ENCODE measurements around the gene NF2.
A peak's percentile ranks its signal among the peaks of the same experiment; 100 is the strongest.

Gene NF2

GRCh38 chr22:29689206-29689879 is 85.9 kb downstream of the NF2 start:
- Histone ChIP-seq H2BK15ac (replicated peaks; ENCODE audit: low read depth) (no peak overlapping the region), H3K23ac (ENCODE audit: low read length) (peak overlapping the region; percentile 48), H2BK5ac (ENCODE audit: low read length) (no peak overlapping the region), H3K79me1 (ENCODE audit: low read length) (no peaks in the 10 kb centered on the region), H3K36me3 (ENCODE audit: control insufficient read depth, insufficient read depth, low read length) (no peaks in the 10 kb centered on the region), H3K4me1 (ENCODE audit: control insufficient read depth, low read depth, low read length) (peaks cover 22% of the 10 kb centered on the region), H3K27me3 (ENCODE audit: insufficient read depth, low read length, poor library complexity) (no peaks in the 10 kb centered on the region), H3K27ac (ENCODE audit: low read depth, low read length) (no peak overlapping the region), H4K8ac (ENCODE audit: low read depth, low read length) (no peak overlapping the region), H4K5ac (ENCODE audit: low read length) (no peak overlapping the region), H3K79me2 (ENCODE audit: control insufficient read depth, insufficient read depth, low read length) (no peaks in the 10 kb centered on the region), H3K18ac (ENCODE audit: low read length) (no peak overlapping the region), H3K4ac (ENCODE audit: low read depth, low read length) (no peak overlapping the region), H3K4me3 (ENCODE audit: low read length) (no peak overlapping the region), H3K56ac (ENCODE audit: low read length) (no peak overlapping the region), H3K9ac (ENCODE audit: low read length) (peak overlapping the region; percentile 29), H2AK5ac (ENCODE audit: low read length) (no peak overlapping the region), H3K4me2 (ENCODE audit: low read length) (no peak overlapping the region), H2BK120ac (ENCODE audit: low read depth, low read length) (no peak overlapping the region)
- DNase-seq: no peak
- WGBS (ENCODE audit: extremely low coverage, insufficient coverage, low lambda C conversion rate): no CpG with 5 or more reads among the region's 5 CpGs

- H2BK5ac ChIP-seq (ENCODE audit: low read length): no peak overlapping the region
- peak overlapping the region; percentile 29 for H3K9ac ChIP-seq (ENCODE audit: low read length)
- no peak overlapping the region for H3K23ac ChIP-seq (ENCODE audit: low read length)
- no peaks in the 10 kb centered on the region for H3K79me1 ChIP-seq (ENCODE audit: low read length)
- H2BK120ac ChIP-seq (ENCODE audit: low read depth, low read length): no peak overlapping the region
- H4K8ac ChIP-seq (ENCODE audit: low read depth, low read length): no peak overlapping the region
- no peak overlapping the region for H4K5ac ChIP-seq (ENCODE audit: low read length)
- no peaks in the 10 kb centered on the region for H3K36me3 ChIP-seq (ENCODE audit: control insufficient read depth, insufficient read depth, low read length)
- no peaks in the 10 kb centered on the region for H3K27me3 ChIP-seq (ENCODE audit: insufficient read depth, low read length, poor library complexity)
- WGBS (ENCODE audit: extremely low coverage, insufficient coverage, low lambda C conversion rate): no CpG with 5 or more reads among the region's 8 CpGs
- no peak overlapping the region for H2BK15ac ChIP-seq (replicated peaks; ENCODE audit: low read depth)
- no peak overlapping the region for H3K56ac ChIP-seq (ENCODE audit: low read length)
- H3K4me1 ChIP-seq (ENCODE audit: control insufficient read depth, low read depth, low read length): peaks cover 22% of the 10 kb centered on the region
- H3K4ac ChIP-seq (ENCODE audit: low read depth, low read length): no peak overlapping the region
- peak; percentile 78 for DNase-seq
- H3K79me2 ChIP-seq (ENCODE audit: control insufficient read depth, insufficient read depth, low read length): no peaks in the 10 kb centered on the region
- no peak overlapping the region for H3K4me2 ChIP-seq (ENCODE audit: low read length)
- no peak overlapping the region for H3K18ac ChIP-seq (ENCODE audit: low read length)
- no peak overlapping the region for H3K4me3 ChIP-seq (ENCODE audit: low read length)
- H3K27ac ChIP-seq (ENCODE audit: low read depth, low read length): no peak overlapping the region
- H2AK5ac ChIP-seq (ENCODE audit: low read length): no peak overlapping the region
Measured at GRCh38 chr22:29689880-29690213, 86.4 kb downstream of the NF2 start.

DNA sequence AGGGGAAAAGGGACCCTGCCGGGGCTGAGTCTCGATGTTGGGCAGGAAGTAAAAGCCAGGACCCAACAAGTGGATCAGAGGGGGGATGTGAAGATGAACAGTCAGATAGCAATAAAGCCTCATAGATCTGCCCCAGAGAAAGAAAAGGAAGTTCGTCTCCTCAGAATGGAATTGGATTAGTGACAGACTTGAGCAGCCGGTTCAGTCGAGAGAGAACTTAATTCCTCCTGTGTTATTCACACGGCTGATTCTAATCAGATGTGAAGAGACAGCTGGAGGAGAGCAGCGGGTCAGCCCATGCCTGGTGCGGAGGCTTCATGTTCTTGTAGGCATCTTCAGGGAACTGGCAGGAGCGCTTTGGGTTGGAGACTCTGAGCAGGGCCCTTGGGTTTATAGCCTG is 87.0 kb downstream of the NF2 start:
- no peak overlapping the region for H3K9ac ChIP-seq (ENCODE audit: low read length)
- no peak overlapping the region for H2BK5ac ChIP-seq (ENCODE audit: low read length)
- H3K18ac ChIP-seq (ENCODE audit: low read length): no peak overlapping the region

GRCh38 chr22:29691636-29692326 is 88.3 kb downstream of the NF2 start:
- H3K56ac ChIP-seq (ENCODE audit: low read length): no peak overlapping the region
- no peaks in the 10 kb centered on the region for H3K79me1 ChIP-seq (ENCODE audit: low read length)
- no CpG with 5 or more reads among the region's 13 CpGs for WGBS (ENCODE audit: extremely low coverage, insufficient coverage, low lambda C conversion rate)
- no peak overlapping the region for H4K8ac ChIP-seq (ENCODE audit: low read depth, low read length)
- H3K4me2 ChIP-seq (ENCODE audit: low read length): no peak overlapping the region
- H3K27ac ChIP-seq (ENCODE audit: low read depth, low read length): no peak overlapping the region
- no peak overlapping the region for H2BK120ac ChIP-seq (ENCODE audit: low read depth, low read length)
- H3K9ac ChIP-seq (ENCODE audit: low read length): no peak overlapping the region
- no peak overlapping the region for H2AK5ac ChIP-seq (ENCODE audit: low read length)
- H3K36me3 ChIP-seq (ENCODE audit: control insufficient read depth, insufficient read depth, low read length): no peaks in the 10 kb centered on the region
- H2BK15ac ChIP-seq (replicated peaks; ENCODE audit: low read depth): no peak overlapping the region
- peaks cover 22% of the 10 kb centered on the region for H3K4me1 ChIP-seq (ENCODE audit: control insufficient read depth, low read depth, low read length)
- H3K23ac ChIP-seq (ENCODE audit: low read length): no peak overlapping the region
- no peak overlapping the region for H3K4me3 ChIP-seq (ENCODE audit: low read length)
- H3K79me2 ChIP-seq (ENCODE audit: control insufficient read depth, insufficient read depth, low read length): no peaks in the 10 kb centered on the region
- no peaks in the 10 kb centered on the region for H3K27me3 ChIP-seq (ENCODE audit: insufficient read depth, low read length, poor library complexity)
- no peak overlapping the region for H3K18ac ChIP-seq (ENCODE audit: low read length)
- DNase-seq: peak; percentile 74
- no peak overlapping the region for H3K4ac ChIP-seq (ENCODE audit: low read depth, low read length)
- H4K5ac ChIP-seq (ENCODE audit: low read length): no peak overlapping the region
- H2BK5ac ChIP-seq (ENCODE audit: low read length): no peak overlapping the region

More for the DNA sequence above, 87.0 kb downstream of the NF2 start:
- H3K79me2 ChIP-seq (ENCODE audit: control insufficient read depth, insufficient read depth, low read length): no peaks in the 10 kb centered on the region
- peaks cover 22% of the 10 kb centered on the region for H3K4me1 ChIP-seq (ENCODE audit: control insufficient read depth, low read depth, low read length)
- no peak overlapping the region for H3K27ac ChIP-seq (ENCODE audit: low read depth, low read length)
- no peak overlapping the region for H2BK120ac ChIP-seq (ENCODE audit: low read depth, low read length)
- WGBS (ENCODE audit: extremely low coverage, insufficient coverage, low lambda C conversion rate): no CpG with 5 or more reads among the region's 9 CpGs
- H3K4ac ChIP-seq (ENCODE audit: low read depth, low read length): no peak overlapping the region
- no peak overlapping the region for H3K4me3 ChIP-seq (ENCODE audit: low read length)
- H3K36me3 ChIP-seq (ENCODE audit: control insufficient read depth, insufficient read depth, low read length): no peaks in the 10 kb centered on the region
- peak; percentile 46 for DNase-seq
- no peak overlapping the region for H3K4me2 ChIP-seq (ENCODE audit: low read length)
- H3K27me3 ChIP-seq (ENCODE audit: insufficient read depth, low read length, poor library complexity): no peaks in the 10 kb centered on the region
- H4K8ac ChIP-seq (ENCODE audit: low read depth, low read length): no peak overlapping the region
- H3K56ac ChIP-seq (ENCODE audit: low read length): no peak overlapping the region
- no peak overlapping the region for H4K5ac ChIP-seq (ENCODE audit: low read length)
- no peaks in the 10 kb centered on the region for H3K79me1 ChIP-seq (ENCODE audit: low read length)
- no peak overlapping the region for H2BK15ac ChIP-seq (replicated peaks; ENCODE audit: low read depth)
- H3K23ac ChIP-seq (ENCODE audit: low read length): no peak overlapping the region
- no peak overlapping the region for H2AK5ac ChIP-seq (ENCODE audit: low read length)

DNA sequence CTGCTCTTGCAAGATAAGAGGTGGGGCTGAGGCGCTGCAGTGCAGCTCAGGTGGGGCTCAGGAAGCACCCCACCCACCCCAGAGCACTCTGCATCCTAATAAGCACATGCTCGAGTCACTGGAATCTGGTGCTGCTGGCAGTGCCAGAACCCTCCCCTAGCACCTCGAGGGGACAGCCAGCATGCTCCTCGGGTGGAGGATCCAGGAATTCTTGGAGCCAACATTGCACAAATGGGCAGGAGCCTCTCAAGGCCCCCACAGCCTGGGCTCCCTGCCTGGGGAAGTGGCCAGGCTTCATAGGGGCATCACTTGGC is 88.9 kb downstream of the NF2 start:
- no peak overlapping the region for H2AK5ac ChIP-seq (ENCODE audit: low read length)
- no peak overlapping the region for H4K8ac ChIP-seq (ENCODE audit: low read depth, low read length)
- no peak overlapping the region for H3K4me2 ChIP-seq (ENCODE audit: low read length)
- WGBS (ENCODE audit: extremely low coverage, insufficient coverage, low lambda C conversion rate): no CpG with 5 or more reads among the region's 4 CpGs
- no peak overlapping the region for H3K18ac ChIP-seq (ENCODE audit: low read length)
- H3K4me3 ChIP-seq (ENCODE audit: low read length): no peak overlapping the region
- no peaks in the 10 kb centered on the region for H3K36me3 ChIP-seq (ENCODE audit: control insufficient read depth, insufficient read depth, low read length)
- H3K4me1 ChIP-seq (ENCODE audit: control insufficient read depth, low read depth, low read length): peaks cover 22% of the 10 kb centered on the region
- H3K56ac ChIP-seq (ENCODE audit: low read length): no peak overlapping the region
- no peak overlapping the region for H2BK120ac ChIP-seq (ENCODE audit: low read depth, low read length)
- no peak overlapping the region for H2BK15ac ChIP-seq (replicated peaks; ENCODE audit: low read depth)
- DNase-seq: no peak
- no peak overlapping the region for H3K4ac ChIP-seq (ENCODE audit: low read depth, low read length)
- no peaks in the 10 kb centered on the region for H3K27me3 ChIP-seq (ENCODE audit: insufficient read depth, low read length, poor library complexity)
- no peaks in the 10 kb centered on the region for H3K79me1 ChIP-seq (ENCODE audit: low read length)
- no peak overlapping the region for H3K27ac ChIP-seq (ENCODE audit: low read depth, low read length)
- no peak overlapping the region for H2BK5ac ChIP-seq (ENCODE audit: low read length)
- H3K23ac ChIP-seq (ENCODE audit: low read length): no peak overlapping the region
- no peaks in the 10 kb centered on the region for H3K79me2 ChIP-seq (ENCODE audit: control insufficient read depth, insufficient read depth, low read length)
- H3K9ac ChIP-seq (ENCODE audit: low read length): no peak overlapping the region
- no peak overlapping the region for H4K5ac ChIP-seq (ENCODE audit: low read length)

- Histone ChIP-seq H3K79me1 (ENCODE audit: low read length) (no peaks in the 10 kb centered on the region), H2BK15ac (replicated peaks; ENCODE audit: low read depth) (no peak overlapping the region), H3K4ac (ENCODE audit: low read depth, low read length) (no peak overlapping the region), H2BK120ac (ENCODE audit: low read depth, low read length) (no peak overlapping the region), H2AK5ac (ENCODE audit: low read length) (no peak overlapping the region), H3K23ac (ENCODE audit: low read length) (no peak overlapping the region), H2BK5ac (ENCODE audit: low read length) (no peak overlapping the region), H3K9ac (ENCODE audit: low read length) (no peak overlapping the region), H3K4me1 (ENCODE audit: control insufficient read depth, low read depth, low read length) (peaks cover 22% of the 10 kb centered on the region), H3K79me2 (ENCODE audit: control insufficient read depth, insufficient read depth, low read length) (no peaks in the 10 kb centered on the region), H3K36me3 (ENCODE audit: control insufficient read depth, insufficient read depth, low read length) (no peaks in the 10 kb centered on the region), H4K5ac (ENCODE audit: low read length) (no peak overlapping the region), H4K8ac (ENCODE audit: low read depth, low read length) (no peak overlapping the region), H3K18ac (ENCODE audit: low read length) (no peak overlapping the region), H3K56ac (ENCODE audit: low read length) (no peak overlapping the region), H3K27ac (ENCODE audit: low read depth, low read length) (no peak overlapping the region), H3K4me3 (ENCODE audit: low read length) (no peak overlapping the region), H3K4me2 (ENCODE audit: low read length) (no peak overlapping the region), H3K27me3 (ENCODE audit: insufficient read depth, low read length, poor library complexity) (no peaks in the 10 kb centered on the region)
- DNase-seq: no peak
- no CpG with 5 or more reads among the region's 8 CpGs for WGBS (ENCODE audit: extremely low coverage, insufficient coverage, low lambda C conversion rate)
Measured at GRCh38 chr22:29693161-29693560, 89.7 kb downstream of the NF2 start.
